GM19467 (cell line): ENCODE measurements around the gene MAGIX.

Experiments used
- ATAC-seq: cut with Tn5 transposase; IDR thresholded peaks from one replicate; pipeline ENCODE4 v1.9.1; 2021; ENCODE audit warnings: mild to moderate bottlenecking, moderate library complexity; ENCODE audit not compliant: unreplicated experiment

Gene MAGIX

DNA sequence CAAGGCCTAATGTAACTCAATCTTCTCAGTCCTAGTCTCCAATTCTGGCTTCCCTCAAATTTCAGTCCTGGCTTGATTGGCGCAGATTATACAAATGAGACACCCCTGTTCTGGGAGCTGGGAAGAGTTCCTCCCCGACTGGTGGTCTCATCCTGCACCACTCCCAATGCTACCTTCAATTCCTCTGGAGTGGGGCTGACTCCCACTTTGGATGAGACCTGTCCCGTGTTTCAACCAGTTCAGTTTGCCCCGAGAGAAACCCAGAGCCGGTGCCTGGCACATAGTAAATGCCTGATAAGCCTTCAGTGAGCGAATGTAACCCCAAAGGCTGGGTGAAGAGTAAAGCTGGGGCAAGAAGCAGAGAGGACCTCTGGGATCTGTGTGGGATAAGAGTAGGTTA is 41.5 kb downstream of the MAGIX start:
- no peak for ATAC-seq

DNA sequence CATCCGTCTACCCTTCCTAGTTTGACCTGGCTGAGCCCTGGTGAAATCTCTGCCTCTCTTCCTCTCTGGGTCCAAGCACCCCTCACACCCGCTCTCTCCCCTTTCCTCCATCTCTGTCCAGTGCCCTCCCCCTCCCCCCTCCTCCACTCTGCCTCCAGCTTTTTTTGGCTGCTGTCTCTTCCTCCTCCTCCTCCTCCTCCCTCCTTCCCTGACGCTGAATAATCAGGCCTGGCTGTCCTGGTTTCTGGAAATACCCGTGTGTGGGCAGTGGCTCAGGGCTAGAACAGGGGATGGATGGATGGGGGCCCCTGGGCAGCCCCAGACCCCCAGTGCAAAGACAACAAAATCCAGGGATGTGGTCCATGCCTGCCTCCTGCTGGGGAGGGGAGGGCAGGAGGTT is 42.2 kb downstream of the MAGIX start:
- no peak for ATAC-seq

DNA sequence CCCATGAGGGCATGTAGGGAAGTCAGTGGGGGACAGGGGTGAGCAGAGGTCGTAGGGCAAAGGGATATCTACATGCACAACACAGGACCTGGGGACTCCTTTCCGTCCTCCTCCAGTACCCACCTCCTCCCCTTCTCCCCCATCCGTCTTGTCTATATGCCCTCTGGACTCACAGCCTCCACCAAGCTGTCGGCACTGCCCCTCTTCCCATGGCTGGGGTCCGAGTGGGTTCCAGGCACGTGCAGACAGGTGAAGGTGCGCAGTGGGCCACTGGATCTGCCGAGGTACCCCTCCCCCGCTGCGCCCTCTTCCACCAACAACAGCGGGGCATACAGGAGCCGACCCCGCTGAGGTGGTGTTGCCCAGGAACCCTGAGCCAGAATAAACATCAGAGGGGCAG is 42.9 kb downstream of the MAGIX start:
- no peak for ATAC-seq

DNA sequence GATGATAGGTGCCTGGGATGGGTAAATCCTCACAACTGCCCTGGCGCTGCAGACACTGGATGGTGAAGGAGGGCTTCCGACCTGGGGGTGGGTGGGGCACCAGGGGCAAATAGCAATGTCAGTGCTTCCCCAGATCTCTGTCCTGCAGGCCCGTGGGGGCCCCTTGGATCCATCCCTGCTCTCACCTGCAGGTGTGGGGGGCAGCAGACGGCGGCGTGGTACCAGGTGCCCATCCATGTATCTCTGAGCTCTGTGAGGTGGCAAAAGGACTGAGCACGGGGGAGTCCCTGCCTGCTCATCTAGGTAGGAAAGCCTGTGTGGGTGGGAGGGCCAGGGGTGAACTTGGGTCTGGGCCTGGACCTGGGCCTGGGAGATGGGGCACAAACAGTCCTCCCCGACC is 44.0 kb downstream of the MAGIX start:
- ATAC-seq, result no peak

DNA sequence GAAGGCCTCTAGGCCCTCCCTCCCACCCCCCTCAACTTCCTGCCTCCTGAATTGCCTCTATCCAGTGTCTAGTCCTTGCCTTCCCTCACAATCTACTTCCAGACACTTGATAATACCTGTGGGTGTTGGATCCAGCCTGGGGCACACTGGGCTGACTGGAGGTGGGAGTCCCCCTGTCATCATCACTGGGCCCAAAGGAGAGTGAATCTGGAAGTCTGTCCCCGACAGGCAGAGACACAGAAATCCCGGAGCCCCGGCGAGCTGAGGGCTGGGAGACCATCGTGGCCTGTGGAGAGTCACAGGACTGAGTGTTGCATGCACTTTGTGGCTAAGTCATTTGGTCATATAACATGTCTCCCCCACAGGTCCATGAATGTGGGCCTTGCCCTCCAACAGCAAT is 45.8 kb downstream of the MAGIX start:
- ATAC-seq, result no peak

DNA sequence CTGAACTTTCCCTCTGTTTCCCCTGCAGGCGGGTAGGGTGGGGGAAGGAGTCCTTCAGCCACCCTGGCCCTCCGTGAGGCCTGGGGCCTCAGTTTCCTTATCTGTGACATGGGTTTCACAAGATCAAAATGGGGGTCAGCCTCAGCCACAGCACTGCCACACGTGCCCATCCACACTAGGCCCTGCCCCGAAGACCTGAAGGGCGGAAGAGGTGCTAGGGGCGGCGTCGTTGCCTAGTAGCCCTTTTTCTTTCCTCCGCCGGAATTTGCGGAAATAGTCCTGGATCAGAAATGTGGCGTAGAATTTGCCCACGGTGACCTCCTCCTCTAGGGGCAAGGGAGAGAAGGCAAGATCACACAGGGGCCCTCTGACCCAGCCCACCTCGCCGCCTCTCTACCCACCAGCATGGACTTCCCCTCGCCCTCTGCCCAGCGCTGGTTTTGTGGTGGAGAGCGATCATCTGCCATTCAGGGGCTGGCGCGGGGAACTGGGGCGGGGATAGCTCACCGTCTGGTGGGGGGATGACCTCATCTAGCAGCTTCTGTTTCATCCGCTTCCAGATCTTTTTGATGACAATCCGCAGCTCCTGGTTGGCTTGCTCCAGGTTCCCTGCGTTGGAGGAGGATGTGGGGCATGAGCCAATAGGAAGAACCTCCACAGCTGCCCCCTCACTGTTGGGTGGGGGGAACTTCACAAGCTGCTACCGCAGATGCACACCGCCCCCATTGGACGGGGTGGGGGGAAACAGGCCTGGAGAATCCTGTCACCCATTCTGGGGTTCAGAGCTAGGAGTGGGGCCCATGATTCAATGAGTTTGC is 47.1 kb downstream of the MAGIX start:
- no peak for ATAC-seq

DNA sequence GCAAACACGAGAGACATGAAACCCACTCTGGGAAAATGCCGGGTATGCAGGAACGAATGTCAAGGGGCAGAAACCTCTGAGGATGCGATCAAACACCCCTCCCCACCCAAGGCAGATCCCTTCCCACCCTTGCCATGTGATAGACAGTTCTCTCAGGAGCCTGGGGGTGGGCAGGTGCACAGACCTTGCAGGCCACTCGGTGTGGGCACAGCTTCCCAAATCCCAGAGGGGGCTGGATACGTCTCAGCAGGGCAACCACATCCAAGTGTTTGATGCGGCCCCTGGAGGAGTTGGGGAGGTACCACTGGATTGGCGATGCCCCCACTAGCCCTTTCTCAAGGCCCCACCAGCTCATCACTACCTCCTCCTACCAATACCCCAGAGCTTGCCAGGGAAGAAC is 47.8 kb downstream of the MAGIX start:
- no peak for ATAC-seq

DNA sequence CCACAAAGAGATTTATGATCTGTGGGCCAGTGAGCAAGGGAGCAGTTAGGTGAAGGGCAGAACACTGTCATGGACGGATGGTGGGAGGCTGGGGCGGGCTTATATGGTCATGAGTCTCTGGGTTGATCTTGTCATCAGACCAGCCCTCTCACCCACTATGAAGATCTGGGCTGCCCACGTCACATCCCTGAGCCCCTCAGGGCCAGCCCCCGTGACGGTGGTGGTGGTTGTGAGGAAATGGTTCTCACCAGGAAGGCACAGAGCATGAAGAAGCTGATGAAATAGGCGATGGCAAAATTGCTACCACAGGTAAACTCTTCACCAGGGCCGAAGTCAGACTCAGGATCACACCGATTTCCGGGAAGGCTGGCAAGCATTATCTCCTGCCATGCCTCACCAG is 48.5 kb downstream of the MAGIX start:
- ATAC-seq, result no peak

DNA sequence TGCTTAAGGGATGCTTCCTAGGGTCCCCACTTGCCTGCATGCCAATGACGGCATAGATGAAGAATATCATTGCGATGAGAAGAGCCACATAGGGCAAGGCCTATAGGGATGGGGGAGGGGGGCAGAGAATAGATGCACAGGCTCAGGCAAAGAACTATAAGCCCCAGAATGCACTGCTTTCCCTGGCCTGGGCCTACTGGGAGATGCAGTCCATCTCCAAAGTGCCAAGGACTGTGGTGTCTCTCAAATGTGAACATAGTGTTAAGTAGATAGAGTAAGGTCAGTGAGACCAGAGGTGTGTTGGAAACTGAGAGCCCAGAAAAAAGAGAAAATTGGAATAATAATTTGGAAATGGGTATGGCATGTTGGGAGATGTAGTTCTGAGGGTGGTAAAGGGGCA is 49.7 kb downstream of the MAGIX start:
- ATAC-seq, result no peak

DNA sequence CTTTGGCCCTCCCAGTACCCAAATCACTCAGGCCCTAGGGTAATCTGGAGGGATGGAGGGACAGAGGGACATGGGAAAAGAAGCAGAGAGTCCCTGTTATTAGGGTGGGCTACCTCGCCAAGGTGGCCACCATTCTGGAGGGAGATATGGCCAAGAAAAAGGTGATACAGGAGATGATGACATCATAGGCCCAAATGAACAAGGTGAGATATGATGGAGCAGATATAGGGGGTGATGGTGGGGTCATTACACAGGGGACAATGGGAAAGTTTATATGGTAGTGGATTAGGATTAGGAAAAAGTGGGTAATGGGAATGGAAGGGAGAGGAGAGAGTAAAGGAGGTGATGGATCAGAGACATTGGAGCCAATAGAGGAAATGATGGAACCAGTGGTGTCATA is 50.3 kb downstream of the MAGIX start:
- no peak for ATAC-seq

DNA sequence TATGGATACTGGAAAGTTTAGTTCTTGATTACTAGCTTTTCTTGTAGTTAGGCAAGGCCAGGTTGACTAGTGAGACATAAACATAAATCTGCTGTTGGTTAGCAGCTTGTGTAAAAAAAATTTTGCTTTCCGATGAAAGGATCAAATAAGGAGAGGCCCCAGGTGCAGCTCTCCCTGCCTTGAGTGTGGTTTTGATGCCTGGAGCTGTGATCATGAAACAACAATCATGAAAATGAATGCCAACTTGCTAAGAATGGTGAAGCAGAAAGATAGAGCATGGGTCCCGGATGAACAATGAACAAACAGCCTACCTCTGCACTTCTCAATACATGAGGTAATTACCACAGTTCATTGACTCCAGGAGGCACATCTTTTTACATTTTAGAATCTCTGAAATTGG is 51.9 kb downstream of the MAGIX start:
- no peak for ATAC-seq

DNA sequence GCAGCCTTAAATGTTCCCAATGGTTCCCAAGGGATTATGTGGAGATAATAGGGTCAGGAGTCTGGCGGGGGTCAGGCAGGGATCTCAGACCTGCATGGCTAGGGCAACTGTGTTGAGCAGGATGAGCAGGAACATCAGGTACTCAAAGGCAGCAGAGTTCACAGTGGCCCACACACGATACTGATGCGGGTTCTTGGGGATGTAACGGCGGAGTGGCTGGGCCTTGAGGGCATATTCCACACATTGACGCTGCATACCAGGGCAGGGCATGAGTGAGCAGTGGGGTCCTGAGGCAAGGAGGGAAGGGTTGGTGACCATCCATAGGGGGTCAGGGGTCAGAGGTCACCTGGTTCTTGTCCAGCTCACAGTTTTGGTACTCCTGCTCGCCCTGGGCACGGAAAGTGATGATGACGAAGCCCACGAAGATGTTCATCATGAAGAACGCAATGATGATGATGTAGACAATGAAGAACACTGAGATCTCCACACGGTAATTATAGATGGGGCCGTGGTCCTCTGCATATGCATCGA is 52.5 kb downstream of the MAGIX start:
- ATAC-seq, result no peak
